DND-41 (cell line): Measurements from ENCODE around the gene TMEM60.

Experiments used
- CTCF ChIP-seq: IDR thresholded peaks from 2 replicates; pipeline ENCODE4 v1.5.1; 2012; ENCODE audit warnings: borderline replicate concordance, low read length, moderate library complexity, mild to moderate bottlenecking; ENCODE audit not compliant: poor library complexity, severe bottlenecking; ENCODE audit errors: extremely low read depth
- EZH2 ChIP-seq: IDR thresholded peaks from 3 replicates; pipeline ENCODE4 v1.6.1; 2012; ENCODE audit warnings: borderline replicate concordance, low read depth, mild to moderate bottlenecking, moderate library complexity, low read length, inconsistent platforms; ENCODE audit not compliant: severe bottlenecking

- no peak for TF ChIP-seq CTCF
- no peak for TF ChIP-seq EZH2
Measured at GRCh38 chr7:77833136-77833535, 34.9 kb upstream of the TMEM60 start.
